MM.1S (cell line): Measurements from ENCODE around the gene BRD8.

ENCODE experiments used
- EZH2phosphoT487 ChIP-seq: fragments of 300-600 bp; sonication (generic); IDR thresholded peaks from 2 replicates; pipeline ENCODE4 v1.6.1; 2018; ENCODE audit warnings: antibody characterized with exemption, low read length
- TF ChIP-seq, protein P1 (sequence below): fragments of 300-600 bp; sonication (generic); IDR thresholded peaks from 2 replicates; pipeline ENCODE4 v1.5.1; 2016; ENCODE audit warnings: antibody characterized with exemption, low read length, mixed read lengths

DNA sequence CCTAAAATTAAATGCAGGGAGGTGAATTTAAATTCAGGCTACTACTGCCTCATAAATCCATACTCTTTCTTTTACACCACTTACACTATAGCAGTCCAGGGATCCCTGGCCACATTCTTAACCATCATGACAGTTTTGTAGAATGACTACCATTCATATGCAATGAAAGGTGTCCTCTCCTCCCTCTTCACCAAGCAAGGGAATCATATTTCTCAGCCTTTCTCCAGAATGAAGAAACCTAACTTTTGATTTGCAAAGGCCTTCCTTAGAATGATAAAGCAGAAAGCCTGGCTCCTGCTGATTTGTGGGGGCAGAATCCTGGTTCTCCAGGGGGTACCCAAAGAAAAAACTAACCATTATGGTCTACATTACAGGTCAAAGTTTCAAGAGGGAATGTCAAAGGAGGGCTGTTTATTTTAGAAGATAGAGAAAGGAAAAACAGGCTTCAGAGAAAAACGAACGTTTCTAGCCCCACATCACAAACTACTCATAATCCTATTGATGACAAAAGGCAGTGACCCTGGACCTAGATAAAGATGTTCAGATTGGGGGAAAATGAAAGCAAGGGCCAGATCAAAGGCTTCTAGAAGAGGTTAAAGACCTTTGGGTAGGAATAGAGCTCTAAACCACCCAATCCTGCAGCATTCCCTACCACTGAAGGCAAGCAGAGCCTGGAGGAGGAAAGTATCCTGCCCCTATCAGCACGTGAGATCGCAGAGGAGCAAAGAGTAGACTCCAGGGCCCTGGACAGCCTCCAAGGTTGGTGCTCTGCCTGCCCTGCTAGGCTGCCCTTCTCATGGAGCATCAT, 83.1 kb downstream of the BRD8 start:
- TF ChIP-seq, protein P1, sequence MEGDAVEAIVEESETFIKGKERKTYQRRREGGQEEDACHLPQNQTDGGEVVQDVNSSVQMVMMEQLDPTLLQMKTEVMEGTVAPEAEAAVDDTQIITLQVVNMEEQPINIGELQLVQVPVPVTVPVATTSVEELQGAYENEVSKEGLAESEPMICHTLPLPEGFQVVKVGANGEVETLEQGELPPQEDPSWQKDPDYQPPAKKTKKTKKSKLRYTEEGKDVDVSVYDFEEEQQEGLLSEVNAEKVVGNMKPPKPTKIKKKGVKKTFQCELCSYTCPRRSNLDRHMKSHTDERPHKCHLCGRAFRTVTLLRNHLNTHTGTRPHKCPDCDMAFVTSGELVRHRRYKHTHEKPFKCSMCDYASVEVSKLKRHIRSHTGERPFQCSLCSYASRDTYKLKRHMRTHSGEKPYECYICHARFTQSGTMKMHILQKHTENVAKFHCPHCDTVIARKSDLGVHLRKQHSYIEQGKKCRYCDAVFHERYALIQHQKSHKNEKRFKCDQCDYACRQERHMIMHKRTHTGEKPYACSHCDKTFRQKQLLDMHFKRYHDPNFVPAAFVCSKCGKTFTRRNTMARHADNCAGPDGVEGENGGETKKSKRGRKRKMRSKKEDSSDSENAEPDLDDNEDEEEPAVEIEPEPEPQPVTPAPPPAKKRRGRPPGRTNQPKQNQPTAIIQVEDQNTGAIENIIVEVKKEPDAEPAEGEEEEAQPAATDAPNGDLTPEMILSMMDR = no peak
- TF ChIP-seq EZH2phosphoT487 = no peak
